Thyroid gland (tissue), 4 donors: ENCODE data around the gene PHACTR3.

Source experiments
- POLR2A ChIP-seq, 2 donors: fragments of 450-650 bp; IDR thresholded peaks; one replicate each; pipeline ENCODE4 v1.6.1; 2017; ENCODE audit warnings: antibody characterized with exemption in 2 of 2, mild to moderate bottlenecking in 2 of 2, moderate library complexity in 1 of 2
- TF ChIP-seq, protein P1 (sequence below), 6 experiments: fragments of 200-600 bp in 3 of 6; fragments of 450-650 bp in 3 of 6; sonication (generic) in 3 of 6; IDR thresholded peaks; one replicate each; pipeline ENCODE4 v1.5.1; 2016 to 2019; ENCODE audit warnings: antibody characterized with exemption in 6 of 6, mild to moderate bottlenecking in 2 of 6, inconsistent platforms in 1 of 6, moderate library complexity in 1 of 6

DNA sequence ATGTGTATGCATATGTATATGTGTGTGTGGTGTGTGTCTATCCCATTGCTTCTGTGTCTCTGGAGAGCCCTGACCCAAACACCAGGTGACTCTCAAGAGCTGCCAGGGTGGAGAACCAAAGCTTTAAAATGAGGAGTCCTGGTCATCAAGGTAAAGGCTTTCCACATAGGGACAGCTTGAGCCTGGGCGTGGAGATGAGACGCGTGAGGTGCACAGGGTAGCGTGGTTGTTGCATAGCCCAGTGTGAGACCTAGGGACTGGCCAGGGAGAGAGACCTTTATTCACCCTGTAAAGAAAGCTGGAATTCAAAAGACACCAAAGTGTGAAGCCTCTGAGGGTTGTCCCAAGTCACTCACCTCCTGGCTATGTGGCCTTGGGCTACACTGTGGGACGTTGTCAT lies 180.0 kb downstream of the PHACTR3 start:
- TF ChIP-seq, protein P1, sequence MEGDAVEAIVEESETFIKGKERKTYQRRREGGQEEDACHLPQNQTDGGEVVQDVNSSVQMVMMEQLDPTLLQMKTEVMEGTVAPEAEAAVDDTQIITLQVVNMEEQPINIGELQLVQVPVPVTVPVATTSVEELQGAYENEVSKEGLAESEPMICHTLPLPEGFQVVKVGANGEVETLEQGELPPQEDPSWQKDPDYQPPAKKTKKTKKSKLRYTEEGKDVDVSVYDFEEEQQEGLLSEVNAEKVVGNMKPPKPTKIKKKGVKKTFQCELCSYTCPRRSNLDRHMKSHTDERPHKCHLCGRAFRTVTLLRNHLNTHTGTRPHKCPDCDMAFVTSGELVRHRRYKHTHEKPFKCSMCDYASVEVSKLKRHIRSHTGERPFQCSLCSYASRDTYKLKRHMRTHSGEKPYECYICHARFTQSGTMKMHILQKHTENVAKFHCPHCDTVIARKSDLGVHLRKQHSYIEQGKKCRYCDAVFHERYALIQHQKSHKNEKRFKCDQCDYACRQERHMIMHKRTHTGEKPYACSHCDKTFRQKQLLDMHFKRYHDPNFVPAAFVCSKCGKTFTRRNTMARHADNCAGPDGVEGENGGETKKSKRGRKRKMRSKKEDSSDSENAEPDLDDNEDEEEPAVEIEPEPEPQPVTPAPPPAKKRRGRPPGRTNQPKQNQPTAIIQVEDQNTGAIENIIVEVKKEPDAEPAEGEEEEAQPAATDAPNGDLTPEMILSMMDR (IDR thresholded peaks at IDR 0.05) = no peak
- no peak for TF ChIP-seq POLR2A (IDR thresholded peaks at IDR 0.05)
